Mesendoderm (in vitro differentiated cells): Measurements from ENCODE around the gene DUSP9.

Experiments
- DNase-seq: peaks from one replicate; pipeline ENCODE4 v3.0.0; 2013
- H2AK5ac ChIP-seq: 2 replicates; pipeline ENCODE4 v1.6.1; 2013; ENCODE audit warnings: low read length, inconsistent platforms
- H2BK120ac ChIP-seq: 2 replicates; pipeline ENCODE4 v1.6.1; 2013; ENCODE audit warnings: low read depth, mild to moderate bottlenecking, low read length, moderate library complexity, mixed read lengths
- H2BK15ac ChIP-seq: replicated peaks from 2 replicates; pipeline ENCODE4 v1.6.1; 2013; ENCODE audit warnings: low read depth, mild to moderate bottlenecking, moderate library complexity
- H2BK5ac ChIP-seq: 2 replicates; pipeline ENCODE4 v1.6.1; 2013; ENCODE audit warnings: low read length, inconsistent platforms
- H3K18ac ChIP-seq: 2 replicates; pipeline ENCODE4 v1.6.1; 2013; ENCODE audit warnings: mild to moderate bottlenecking, low read length, mixed read lengths
- H3K23ac ChIP-seq: one replicate; pipeline ENCODE4 v1.6.1; 2013; ENCODE audit warnings: low read length
- H3K27ac ChIP-seq: 2 replicates; pipeline ENCODE4 v1.5.1; 2013; ENCODE audit warnings: low read depth, mild to moderate bottlenecking, inconsistent platforms, low read length, moderate library complexity
- H3K27me3 ChIP-seq: 2 replicates; pipeline ENCODE4 v1.6.1; 2013; ENCODE audit warnings: low read length, control low read depth, mild to moderate bottlenecking, inconsistent platforms; ENCODE audit not compliant: insufficient read depth, poor library complexity
- H3K36me3 ChIP-seq: 2 replicates; pipeline ENCODE4 v1.6.1; 2013; ENCODE audit warnings: low read length, inconsistent platforms; ENCODE audit not compliant: control insufficient read depth, insufficient read depth
- H3K4ac ChIP-seq: one replicate; pipeline ENCODE4 v1.6.1; 2013; ENCODE audit warnings: low read depth, mild to moderate bottlenecking, low read length, moderate library complexity
- H3K4me1 ChIP-seq: 2 replicates; pipeline ENCODE4 v1.6.1; 2013; ENCODE audit warnings: low read depth, low read length, inconsistent platforms; ENCODE audit not compliant: control insufficient read depth
- H3K4me2 ChIP-seq: 2 replicates; pipeline ENCODE4 v1.6.1; 2013; ENCODE audit warnings: low read length
- H3K4me3 ChIP-seq: 2 replicates; pipeline ENCODE4 v1.5.1; 2013; ENCODE audit warnings: mild to moderate bottlenecking, low read length
- H3K56ac ChIP-seq: one replicate; pipeline ENCODE4 v1.6.1; 2013; ENCODE audit warnings: low read length
- H3K79me1 ChIP-seq: 2 replicates; pipeline ENCODE4 v1.6.1; 2013; ENCODE audit warnings: low read length, inconsistent platforms
- H3K79me2 ChIP-seq: 2 replicates; pipeline ENCODE4 v1.6.1; 2013; ENCODE audit warnings: mild to moderate bottlenecking, low read length; ENCODE audit not compliant: control insufficient read depth, insufficient read depth
- H3K9ac ChIP-seq: 2 replicates; pipeline ENCODE4 v1.6.1; 2013; ENCODE audit warnings: low read length, inconsistent platforms
- H4K5ac ChIP-seq: one replicate; pipeline ENCODE4 v1.6.1; 2013; ENCODE audit warnings: low read length
- H4K8ac ChIP-seq: one replicate; pipeline ENCODE4 v1.6.1; 2013; ENCODE audit warnings: low read depth, mild to moderate bottlenecking, control low read depth, low read length, moderate library complexity
- WGBS: extraction: QIAGEN DNeasy Blood & Tissue Kit; methylation state at CpG from one replicate; pipeline ENCODE4 v1.1.7; 2013; ENCODE audit warnings: low lambda C conversion rate, missing lambda C conversion rate; ENCODE audit not compliant: insufficient coverage; ENCODE audit errors: extremely low coverage; 5-methylcytosine and 5-hydroxymethylcytosine counted together

The DUSP9 gene

DNA sequence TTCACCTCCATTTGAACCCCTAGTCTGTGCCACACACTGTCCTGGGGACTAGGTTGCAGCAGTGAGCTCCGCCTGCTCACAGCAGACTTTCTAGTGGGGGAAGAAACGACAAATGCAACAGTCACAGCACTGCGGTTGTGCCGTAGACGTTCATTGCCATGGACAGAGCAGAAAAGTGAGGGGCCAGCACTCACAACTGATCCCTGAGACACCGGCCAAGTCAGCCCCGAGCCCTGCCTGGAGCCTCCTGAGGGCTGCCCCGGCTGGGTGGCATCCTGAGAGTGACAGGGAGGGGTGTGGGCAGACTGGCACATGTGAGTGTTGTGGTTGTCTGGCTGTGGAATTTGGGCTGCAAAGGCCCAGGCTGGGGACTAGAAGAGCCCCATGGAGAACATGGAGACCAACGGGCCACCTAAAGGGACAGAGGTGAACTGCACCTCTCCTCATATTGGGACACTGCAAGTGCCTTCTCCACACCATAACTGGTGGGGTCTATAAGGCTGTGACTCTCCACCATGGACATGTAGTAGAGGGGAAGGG lies 4.6 kb downstream of the DUSP9 start:
- Histone ChIP-seq H3K23ac (no peak overlapping the region), H3K27ac (no peak overlapping the region), H2BK120ac (no peak overlapping the region), H3K18ac (no peak overlapping the region), H3K27me3 (peaks cover 11% of the 10 kb centered on the region), H3K4ac (no peak overlapping the region), H3K4me1 (no peaks in the 10 kb centered on the region), H3K4me3 (no peak overlapping the region), H4K8ac (no peak overlapping the region), H3K56ac (no peak overlapping the region), H2BK5ac (no peak overlapping the region), H3K79me2 (no peaks in the 10 kb centered on the region), H4K5ac (no peak overlapping the region), H3K79me1 (no peaks in the 10 kb centered on the region), H3K9ac (no peak overlapping the region), H2AK5ac (no peak overlapping the region), H3K4me2 (no peak overlapping the region), H3K36me3 (no peaks in the 10 kb centered on the region), H2BK15ac (no peak overlapping the region)
- WGBS = no CpG with 5 or more reads among the region's 9 CpGs
- DNase-seq = peak; percentile 47

GRCh38 chrX:153653556-153653955 lies 6.6 kb downstream of the DUSP9 start:
- Histone ChIP-seq H2BK120ac (no peak overlapping the region), H2BK5ac (no peak overlapping the region), H2BK15ac (no peak overlapping the region), H3K27ac (no peak overlapping the region), H3K79me1 (no peaks in the 10 kb centered on the region), H3K4me2 (no peak overlapping the region), H3K9ac (no peak overlapping the region), H3K4me1 (no peaks in the 10 kb centered on the region), H4K8ac (no peak overlapping the region), H3K56ac (no peak overlapping the region), H3K4ac (no peak overlapping the region), H4K5ac (no peak overlapping the region), H3K36me3 (no peaks in the 10 kb centered on the region), H3K18ac (no peak overlapping the region), H3K79me2 (no peaks in the 10 kb centered on the region), H3K4me3 (no peak overlapping the region), H3K27me3 (no peaks in the 10 kb centered on the region), H3K23ac (no peak overlapping the region), H2AK5ac (no peak overlapping the region)
- WGBS = no CpG with 5 or more reads among the region's 2 CpGs
- no peak for DNase-seq

- Histone ChIP-seq H3K4me3 (no peak overlapping the region), H3K27me3 (no peaks in the 10 kb centered on the region), H2BK120ac (no peak overlapping the region), H3K4ac (no peak overlapping the region), H3K79me1 (no peaks in the 10 kb centered on the region), H4K8ac (no peak overlapping the region), H3K27ac (no peak overlapping the region), H2AK5ac (no peak overlapping the region), H3K23ac (no peak overlapping the region), H3K36me3 (no peaks in the 10 kb centered on the region), H3K18ac (no peak overlapping the region), H3K79me2 (no peaks in the 10 kb centered on the region), H4K5ac (no peak overlapping the region), H2BK5ac (no peak overlapping the region), H2BK15ac (no peak overlapping the region), H3K9ac (no peak overlapping the region), H3K56ac (no peak overlapping the region), H3K4me2 (no peak overlapping the region), H3K4me1 (no peaks in the 10 kb centered on the region)
- WGBS = no CpG with 5 or more reads among the region's 9 CpGs
- DNase-seq = no peak
Measured at GRCh38 chrX:153657161-153657560, 10.2 kb downstream of the DUSP9 start.

DNA sequence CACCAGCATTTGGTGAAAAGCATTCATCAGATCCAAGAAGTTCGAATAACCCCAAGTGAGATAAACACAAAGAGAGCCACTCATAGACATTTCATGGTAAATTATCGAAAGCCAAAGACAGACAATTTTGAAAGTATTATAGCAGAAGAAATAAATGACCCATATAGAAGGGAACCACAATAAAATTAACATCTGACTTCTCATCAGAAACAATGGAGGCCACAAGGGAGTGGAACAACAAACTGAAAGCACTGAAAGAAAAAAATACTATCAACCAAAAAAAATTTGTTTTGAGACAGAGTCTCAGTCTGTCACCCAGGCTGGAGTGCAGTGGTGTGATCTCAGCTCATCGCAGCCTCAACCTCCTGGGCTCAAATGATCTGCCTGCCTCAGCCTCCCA lies 12.3 kb downstream of the DUSP9 start:
- no CpG with 5 or more reads among the region's 3 CpGs for WGBS
- Histone ChIP-seq H3K4me3 (no peak overlapping the region), H2BK15ac (no peak overlapping the region), H3K4me1 (no peaks in the 10 kb centered on the region), H3K18ac (no peak overlapping the region), H2BK5ac (no peak overlapping the region), H3K36me3 (no peaks in the 10 kb centered on the region), H3K23ac (no peak overlapping the region), H4K8ac (no peak overlapping the region), H3K27me3 (no peaks in the 10 kb centered on the region), H3K27ac (no peak overlapping the region), H2AK5ac (no peak overlapping the region), H3K9ac (no peak overlapping the region), H3K56ac (no peak overlapping the region), H4K5ac (no peak overlapping the region), H3K4me2 (no peak overlapping the region), H3K79me1 (no peaks in the 10 kb centered on the region), H3K79me2 (no peaks in the 10 kb centered on the region), H3K4ac (no peak overlapping the region), H2BK120ac (no peak overlapping the region)
- DNase-seq = no peak

DNA sequence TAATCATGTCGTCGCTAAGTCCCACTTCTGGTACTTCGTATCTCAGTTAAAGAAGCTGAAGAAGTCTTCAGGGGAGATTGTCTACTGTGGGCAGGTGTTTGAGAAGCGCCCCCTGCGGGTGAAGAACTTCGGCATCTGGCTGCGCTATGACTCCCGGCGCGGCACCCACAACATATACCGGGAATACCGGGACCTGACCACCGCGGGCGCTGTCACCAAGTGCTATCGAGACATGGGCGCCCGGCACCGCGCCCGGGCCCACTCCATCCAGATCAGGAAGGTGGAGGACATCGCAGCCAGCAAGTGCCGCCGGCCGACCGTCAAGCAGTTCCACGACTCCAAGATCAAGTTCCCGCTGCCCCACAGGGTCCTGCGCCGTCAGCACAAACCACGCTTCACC lies 15.3 kb downstream of the DUSP9 start:
- H4K8ac ChIP-seq = no peak overlapping the region
- no peak overlapping the region for H3K18ac ChIP-seq
- no peak overlapping the region for H3K9ac ChIP-seq
- H2BK5ac ChIP-seq = no peak overlapping the region
- no peaks in the 10 kb centered on the region for H3K27me3 ChIP-seq
- no peak overlapping the region for H3K4me2 ChIP-seq
- no peak overlapping the region for H2AK5ac ChIP-seq
- no CpG with 5 or more reads among the region's 31 CpGs for WGBS
- H2BK120ac ChIP-seq = no peak overlapping the region
- DNase-seq = peak; percentile 64
- no peak overlapping the region for H2BK15ac ChIP-seq
- no peaks in the 10 kb centered on the region for H3K79me1 ChIP-seq
- H3K23ac ChIP-seq = no peak overlapping the region
- H3K36me3 ChIP-seq = no peaks in the 10 kb centered on the region
- H3K4ac ChIP-seq = no peak overlapping the region
- no peaks in the 10 kb centered on the region for H3K4me1 ChIP-seq
- H4K5ac ChIP-seq = no peak overlapping the region
- no peak overlapping the region for H3K56ac ChIP-seq
- H3K79me2 ChIP-seq = no peaks in the 10 kb centered on the region
- no peak overlapping the region for H3K27ac ChIP-seq
- H3K4me3 ChIP-seq = no peak overlapping the region

- Histone ChIP-seq H3K79me2 (no peaks in the 10 kb centered on the region), H2BK5ac (no peak overlapping the region), H3K79me1 (no peaks in the 10 kb centered on the region), H2AK5ac (no peak overlapping the region), H3K4ac (no peak overlapping the region), H2BK15ac (no peak overlapping the region), H3K4me1 (no peaks in the 10 kb centered on the region), H3K18ac (no peak overlapping the region), H2BK120ac (no peak overlapping the region), H3K9ac (no peak overlapping the region), H3K27me3 (no peaks in the 10 kb centered on the region), H3K56ac (no peak overlapping the region), H4K8ac (no peak overlapping the region), H3K23ac (no peak overlapping the region), H4K5ac (no peak overlapping the region), H3K27ac (no peak overlapping the region), H3K4me3 (no peak overlapping the region), H3K4me2 (no peak overlapping the region), H3K36me3 (no peaks in the 10 kb centered on the region)
- no CpG with 5 or more reads among the region's 9 CpGs for WGBS
- DNase-seq = no peak
Measured at GRCh38 chrX:153665726-153666306, 18.8 kb downstream of the DUSP9 start.
